Measurements from ENCODE around the gene CADM2. TPM values are rescaled to one million over a fixed set of nuclear protein-coding genes. Genes with fewer than 3 reads are reported as not detected.

Gene CADM2
- polyA plus RNA-seq, 1 donor from 2014 or later = 4.5 TPM

GRCh38 chr3:85508659-85509058, 549.9 kb downstream of the CADM2 start:
- Histone ChIP-seq H3K27ac (ENCODE audit: low read length) (no peak overlapping the region), H3K79me2 (replicated peaks; ENCODE audit: insufficient read depth, low read length) (no peaks in the 10 kb centered on the region), H3K27me3 (ENCODE audit: insufficient read depth, low read depth, low read length) (no peaks in the 10 kb centered on the region), H3F3A (ENCODE audit: insufficient read depth, low read length, poor library complexity, severe bottlenecking) (no peaks in the 10 kb centered on the region), H2AFZ (ENCODE audit: low read depth, low read length) (no peak overlapping the region), H3K4me2 (ENCODE audit: low read length) (no peak overlapping the region), H3K4me3 (ENCODE audit: low read length) (no peak overlapping the region), H3K36me3 (ENCODE audit: insufficient read depth, low read length) (no peaks in the 10 kb centered on the region), H4K20me1 (ENCODE audit: insufficient read depth) (no peaks in the 10 kb centered on the region), H3K9me2 (ENCODE audit: insufficient read depth, low read length) (no peaks in the 10 kb centered on the region), H3K9ac (ENCODE audit: low read length) (no peak overlapping the region), H3K9me3 (ENCODE audit: low read length) (no peaks in the 10 kb centered on the region)
- TF ChIP-seq RAD21 (conservative IDR thresholded peaks at IDR 0.05) (no peak), MXI1 (conservative IDR thresholded peaks at IDR 0.05; ENCODE audit: poor library complexity, severe bottlenecking) (no peak), EP300 (conservative IDR thresholded peaks at IDR 0.05; ENCODE audit: poor library complexity, severe bottlenecking) (no peak), EZH2 (IDR thresholded peaks at IDR 0.05; ENCODE audit: borderline replicate concordance, insufficient read depth, low read length, poor library complexity, severe bottlenecking) (no peak), TAF1 (IDR thresholded peaks at IDR 0.05; ENCODE audit: low read depth) (no peak), CTCF (IDR thresholded peaks at IDR 0.05; ENCODE audit: poor library complexity, severe bottlenecking) (no peak), POLR2AphosphoS5 (IDR thresholded peaks at IDR 0.05) (no peak), SMC3 (conservative IDR thresholded peaks at IDR 0.05; ENCODE audit: poor library complexity) (no peak)
- TF ChIP-seq, protein P1, sequence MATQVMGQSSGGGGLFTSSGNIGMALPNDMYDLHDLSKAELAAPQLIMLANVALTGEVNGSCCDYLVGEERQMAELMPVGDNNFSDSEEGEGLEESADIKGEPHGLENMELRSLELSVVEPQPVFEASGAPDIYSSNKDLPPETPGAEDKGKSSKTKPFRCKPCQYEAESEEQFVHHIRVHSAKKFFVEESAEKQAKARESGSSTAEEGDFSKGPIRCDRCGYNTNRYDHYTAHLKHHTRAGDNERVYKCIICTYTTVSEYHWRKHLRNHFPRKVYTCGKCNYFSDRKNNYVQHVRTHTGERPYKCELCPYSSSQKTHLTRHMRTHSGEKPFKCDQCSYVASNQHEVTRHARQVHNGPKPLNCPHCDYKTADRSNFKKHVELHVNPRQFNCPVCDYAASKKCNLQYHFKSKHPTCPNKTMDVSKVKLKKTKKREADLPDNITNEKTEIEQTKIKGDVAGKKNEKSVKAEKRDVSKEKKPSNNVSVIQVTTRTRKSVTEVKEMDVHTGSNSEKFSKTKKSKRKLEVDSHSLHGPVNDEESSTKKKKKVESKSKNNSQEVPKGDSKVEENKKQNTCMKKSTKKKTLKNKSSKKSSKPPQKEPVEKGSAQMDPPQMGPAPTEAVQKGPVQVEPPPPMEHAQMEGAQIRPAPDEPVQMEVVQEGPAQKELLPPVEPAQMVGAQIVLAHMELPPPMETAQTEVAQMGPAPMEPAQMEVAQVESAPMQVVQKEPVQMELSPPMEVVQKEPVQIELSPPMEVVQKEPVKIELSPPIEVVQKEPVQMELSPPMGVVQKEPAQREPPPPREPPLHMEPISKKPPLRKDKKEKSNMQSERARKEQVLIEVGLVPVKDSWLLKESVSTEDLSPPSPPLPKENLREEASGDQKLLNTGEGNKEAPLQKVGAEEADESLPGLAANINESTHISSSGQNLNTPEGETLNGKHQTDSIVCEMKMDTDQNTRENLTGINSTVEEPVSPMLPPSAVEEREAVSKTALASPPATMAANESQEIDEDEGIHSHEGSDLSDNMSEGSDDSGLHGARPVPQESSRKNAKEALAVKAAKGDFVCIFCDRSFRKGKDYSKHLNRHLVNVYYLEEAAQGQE (IDR thresholded peaks at IDR 0.05; ENCODE audit: borderline replicate concordance) = no peak

- Histone ChIP-seq H3K36me3 (ENCODE audit: insufficient read depth, low read length) (no peaks in the 10 kb centered on the region), H3K79me2 (replicated peaks; ENCODE audit: insufficient read depth, low read length) (no peaks in the 10 kb centered on the region), H3K9ac (ENCODE audit: low read length) (no peak overlapping the region), H3K9me3 (ENCODE audit: low read length) (no peaks in the 10 kb centered on the region), H3K27me3 (ENCODE audit: insufficient read depth, low read depth, low read length) (no peaks in the 10 kb centered on the region), H3K9me2 (ENCODE audit: insufficient read depth, low read length) (no peaks in the 10 kb centered on the region), H3K4me2 (ENCODE audit: low read length) (no peak overlapping the region), H3K27ac (ENCODE audit: low read length) (no peak overlapping the region), H3K4me3 (ENCODE audit: low read length) (no peak overlapping the region), H3F3A (ENCODE audit: insufficient read depth, low read length, poor library complexity, severe bottlenecking) (no peaks in the 10 kb centered on the region), H2AFZ (ENCODE audit: low read depth, low read length) (no peak overlapping the region), H4K20me1 (ENCODE audit: insufficient read depth) (no peaks in the 10 kb centered on the region)
- TF ChIP-seq MXI1 (conservative IDR thresholded peaks at IDR 0.05; ENCODE audit: poor library complexity, severe bottlenecking) (no peak), POLR2AphosphoS5 (IDR thresholded peaks at IDR 0.05) (no peak), CTCF (IDR thresholded peaks at IDR 0.05; ENCODE audit: poor library complexity, severe bottlenecking) (no peak), SMC3 (conservative IDR thresholded peaks at IDR 0.05; ENCODE audit: poor library complexity) (no peak), EZH2 (IDR thresholded peaks at IDR 0.05; ENCODE audit: borderline replicate concordance, insufficient read depth, low read length, poor library complexity, severe bottlenecking) (no peak), EP300 (conservative IDR thresholded peaks at IDR 0.05; ENCODE audit: poor library complexity, severe bottlenecking) (no peak), TAF1 (IDR thresholded peaks at IDR 0.05; ENCODE audit: low read depth) (no peak), RAD21 (conservative IDR thresholded peaks at IDR 0.05) (no peak)
- TF ChIP-seq, protein P1 (IDR thresholded peaks at IDR 0.05; ENCODE audit: borderline replicate concordance) = no peak
These were observed 557.4 kb downstream of the CADM2 start for GRCh38 chr3:85516146-85516545.

All from neural cell (in vitro differentiated cells).